Smooth muscle cell (in vitro differentiated cells): ENCODE results near the gene TEX22. TPM values are rescaled to one million over a fixed set of nuclear protein-coding genes. Genes with fewer than 3 reads are reported as not detected.

Experiments used
- DNase-seq: peaks from one replicate; lab custom pipeline; 2025; ENCODE audit not compliant: unreplicated experiment; lab: John Stamatoyannopoulos, UW
- H2AFZ ChIP-seq: fragments of 200-600 bp; sonication (generic); 2 replicates; pipeline ENCODE4 v1.6.0; 2016; ENCODE audit warnings: antibody characterized with exemption, low read depth, mild to moderate bottlenecking
- H3F3A ChIP-seq: fragments of 200-600 bp; sonication (generic); 2 replicates; pipeline ENCODE4 v1.6.0; 2017; ENCODE audit warnings: antibody characterized with exemption, low read depth
- H3K27ac ChIP-seq: fragments of 200-600 bp; sonication (generic); 2 replicates; pipeline ENCODE4 v1.5.1; 2016; ENCODE audit warnings: low read depth, mild to moderate bottlenecking
- H3K27me3 ChIP-seq: fragments of 200-600 bp; sonication (generic); 2 replicates; pipeline ENCODE4 v1.6.1; 2016; ENCODE audit warnings: low read depth, mild to moderate bottlenecking
- H3K36me3 ChIP-seq: fragments of 200-600 bp; sonication (generic); 2 replicates; pipeline ENCODE4 v1.5.1; 2016; ENCODE audit warnings: low read depth
- H3K4me1 ChIP-seq: fragments of 200-600 bp; sonication (generic); 2 replicates; pipeline ENCODE4 v1.5.1; 2016; ENCODE audit warnings: low read depth
- H3K4me2 ChIP-seq: fragments of 200-600 bp; sonication (generic); 2 replicates; pipeline ENCODE4 v1.6.0; 2016; ENCODE audit warnings: mild to moderate bottlenecking
- H3K4me3 ChIP-seq: fragments of 200-600 bp; sonication (generic); 2 replicates; pipeline ENCODE4 v1.5.1; 2016; ENCODE audit warnings: mild to moderate bottlenecking
- H3K79me2 ChIP-seq: fragments of 200-600 bp; sonication (generic); 2 replicates; pipeline ENCODE4 v1.6.0; 2016; ENCODE audit warnings: low read depth, mild to moderate bottlenecking
- H3K9ac ChIP-seq: fragments of 200-600 bp; sonication (generic); 2 replicates; pipeline ENCODE4 v1.6.0; 2016; ENCODE audit warnings: low read depth
- H3K9me3 ChIP-seq: fragments of 200-600 bp; sonication (generic); replicated peaks from 2 replicates; pipeline ENCODE4 v1.5.1; 2016; ENCODE audit warnings: low read depth
- H4K20me1 ChIP-seq: fragments of 200-600 bp; sonication (generic); 2 replicates; pipeline ENCODE4 v1.6.0; 2016; ENCODE audit warnings: low read depth
- WGBS: methylation state at CpG from one replicate; pipeline ENCODE4 v1.1.7; 2016; ENCODE audit warnings: low lambda C conversion rate; 5-methylcytosine and 5-hydroxymethylcytosine counted together
- polyA plus RNA-seq: library from polyadenylated mRNA; unstranded; fragments of >200 nt; fragmentation: Nextera tagmentation; extraction: Ambion mirVana; gene quantifications from 2 replicates; pipeline ENCODE4 v1.2.1, GENCODE V29; 2016
- total RNA-seq: library from RNA; depleted of rRNA; stranded (reverse); fragments of >200 nt; gene quantifications from 2 replicates; pipeline ENCODE4 v1.2.3, GENCODE V29; 2014
- TF ChIP-seq, protein P1 (sequence below): fragments of 200-600 bp; sonication (generic); IDR thresholded peaks from 2 replicates; pipeline ENCODE4 v1.5.1; 2017; ENCODE audit warnings: borderline replicate concordance, mild to moderate bottlenecking, antibody characterized with exemption; ENCODE audit not compliant: insufficient read depth, poor library complexity, severe bottlenecking

Gene TEX22
- total and polyA plus RNA-seq, 2 experiments from 2014 or later: 0.09 to 0.93 TPM

DNA sequence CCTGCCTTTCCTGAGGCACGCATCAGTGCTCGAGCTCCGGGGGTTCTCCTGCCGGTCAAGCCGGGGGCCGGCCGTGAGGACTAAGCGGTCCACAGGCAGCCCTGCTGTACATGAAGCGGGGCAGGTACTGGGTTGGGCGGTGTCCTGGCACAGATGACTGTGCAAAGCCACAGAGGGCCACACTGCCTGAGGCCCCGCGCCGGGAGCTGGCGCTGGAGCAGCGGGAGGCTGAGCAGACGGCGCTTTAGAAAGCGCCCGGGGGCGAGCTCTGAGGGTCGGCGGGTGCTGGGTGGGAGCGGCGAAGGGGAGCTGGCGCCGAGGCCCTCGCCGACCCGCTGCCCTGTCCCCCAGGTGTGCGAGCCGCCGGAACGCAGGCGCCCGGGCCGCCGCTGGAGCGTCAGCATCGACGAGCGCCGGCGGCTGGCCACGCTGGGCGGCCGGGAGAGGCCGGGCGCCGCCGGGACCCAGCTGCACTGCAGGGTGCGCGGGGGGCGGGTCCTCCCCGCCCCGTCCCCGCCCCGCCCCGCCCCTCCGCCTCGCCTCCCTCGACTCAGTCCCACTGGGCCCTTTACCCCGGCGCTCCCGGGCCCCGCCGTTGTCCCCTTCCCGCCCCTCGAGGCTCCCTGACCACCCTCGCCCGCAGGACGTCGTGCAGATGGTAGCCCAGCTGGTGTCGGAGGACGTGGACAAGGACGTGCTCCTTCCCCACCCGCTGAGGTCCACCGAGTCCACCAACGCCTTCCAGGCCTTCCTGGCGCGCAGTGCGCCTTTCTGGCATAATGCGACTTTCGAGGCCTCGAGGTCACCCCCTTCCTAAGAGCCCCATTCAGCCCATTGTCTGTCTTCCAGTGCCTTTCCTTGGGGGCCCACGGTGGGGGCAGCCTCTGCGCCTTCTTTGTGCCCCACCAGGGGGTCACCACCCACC is 12.9 kb downstream of the TEX22 start:
- Histone ChIP-seq H3K27me3 (peaks cover 14% of the 10 kb centered on the region), H3K9ac (no peak overlapping the region), H3K4me2 (peak overlapping the region; percentile 85), H3K4me1 (peaks cover 10% of the 10 kb centered on the region), H3K9me3 (no peaks in the 10 kb centered on the region), H3F3A (peaks cover 7% of the 10 kb centered on the region), H4K20me1 (no peaks in the 10 kb centered on the region), H3K79me2 (no peaks in the 10 kb centered on the region), H3K4me3 (peak overlapping the region; percentile 42), H3K36me3 (no peaks in the 10 kb centered on the region), H3K27ac (no peak overlapping the region), H2AFZ (no peak overlapping the region)
- TF ChIP-seq, protein P1, sequence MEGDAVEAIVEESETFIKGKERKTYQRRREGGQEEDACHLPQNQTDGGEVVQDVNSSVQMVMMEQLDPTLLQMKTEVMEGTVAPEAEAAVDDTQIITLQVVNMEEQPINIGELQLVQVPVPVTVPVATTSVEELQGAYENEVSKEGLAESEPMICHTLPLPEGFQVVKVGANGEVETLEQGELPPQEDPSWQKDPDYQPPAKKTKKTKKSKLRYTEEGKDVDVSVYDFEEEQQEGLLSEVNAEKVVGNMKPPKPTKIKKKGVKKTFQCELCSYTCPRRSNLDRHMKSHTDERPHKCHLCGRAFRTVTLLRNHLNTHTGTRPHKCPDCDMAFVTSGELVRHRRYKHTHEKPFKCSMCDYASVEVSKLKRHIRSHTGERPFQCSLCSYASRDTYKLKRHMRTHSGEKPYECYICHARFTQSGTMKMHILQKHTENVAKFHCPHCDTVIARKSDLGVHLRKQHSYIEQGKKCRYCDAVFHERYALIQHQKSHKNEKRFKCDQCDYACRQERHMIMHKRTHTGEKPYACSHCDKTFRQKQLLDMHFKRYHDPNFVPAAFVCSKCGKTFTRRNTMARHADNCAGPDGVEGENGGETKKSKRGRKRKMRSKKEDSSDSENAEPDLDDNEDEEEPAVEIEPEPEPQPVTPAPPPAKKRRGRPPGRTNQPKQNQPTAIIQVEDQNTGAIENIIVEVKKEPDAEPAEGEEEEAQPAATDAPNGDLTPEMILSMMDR: no peak
- WGBS: 25% methylated on average over 52 of the region's 86 CpGs
- DNase-seq: no peak

DNA sequence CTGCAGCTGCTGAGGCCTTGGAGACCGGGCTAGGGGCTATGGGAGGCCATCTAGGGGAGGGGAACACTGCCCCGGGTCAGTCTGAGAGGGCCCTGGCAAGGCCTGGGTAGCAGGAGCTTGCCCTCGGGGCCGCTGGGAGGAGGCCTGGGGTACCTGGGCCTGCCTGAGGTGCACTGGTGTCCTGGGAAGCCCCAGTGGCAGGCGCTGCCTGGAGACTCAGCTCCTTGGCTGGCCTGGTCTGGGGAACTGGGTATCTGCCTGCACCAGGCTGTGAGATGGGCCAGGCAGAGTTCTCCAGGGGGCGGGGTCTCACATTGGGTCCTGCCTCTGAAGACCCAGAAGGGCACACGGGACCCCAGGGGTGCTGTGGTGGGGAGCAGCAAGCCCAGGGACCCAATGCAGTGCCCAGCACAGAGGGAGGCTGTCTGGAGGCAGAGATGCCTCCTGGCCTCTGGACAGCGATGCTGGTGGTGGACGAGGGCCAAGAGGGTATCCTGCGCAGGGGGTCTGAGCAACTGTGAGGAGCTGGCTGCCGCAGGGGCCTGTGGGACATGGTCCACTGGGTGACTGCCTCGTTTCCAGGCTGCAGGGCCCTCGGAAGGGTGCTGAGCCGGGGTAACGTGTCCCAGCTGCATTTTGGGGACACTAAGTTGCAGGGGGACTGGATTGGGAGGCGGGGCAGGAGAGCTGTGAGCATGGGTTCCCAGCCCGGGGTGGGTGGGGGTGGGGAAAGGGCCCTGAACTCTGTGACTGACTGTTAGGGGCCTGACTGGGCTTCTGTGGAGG is 13.8 kb downstream of the TEX22 start:
- no peaks in the 10 kb centered on the region for H3K36me3 ChIP-seq
- DNase-seq: no peak
- no peak overlapping the region for H3K27ac ChIP-seq
- peak overlapping the region; percentile 85 for H3K4me2 ChIP-seq
- H4K20me1 ChIP-seq: no peaks in the 10 kb centered on the region
- TF ChIP-seq, protein P1: no peak
- H3K4me3 ChIP-seq: no peak overlapping the region
- 85% methylated on average over 15 of the region's 17 CpGs for WGBS
- H3K9ac ChIP-seq: no peak overlapping the region
- H3K79me2 ChIP-seq: no peaks in the 10 kb centered on the region
- no peak overlapping the region for H2AFZ ChIP-seq
- H3K27me3 ChIP-seq: peaks cover 14% of the 10 kb centered on the region
- H3K4me1 ChIP-seq: peaks cover 10% of the 10 kb centered on the region
- no peaks in the 10 kb centered on the region for H3K9me3 ChIP-seq
- peaks cover 7% of the 10 kb centered on the region for H3F3A ChIP-seq

DNA sequence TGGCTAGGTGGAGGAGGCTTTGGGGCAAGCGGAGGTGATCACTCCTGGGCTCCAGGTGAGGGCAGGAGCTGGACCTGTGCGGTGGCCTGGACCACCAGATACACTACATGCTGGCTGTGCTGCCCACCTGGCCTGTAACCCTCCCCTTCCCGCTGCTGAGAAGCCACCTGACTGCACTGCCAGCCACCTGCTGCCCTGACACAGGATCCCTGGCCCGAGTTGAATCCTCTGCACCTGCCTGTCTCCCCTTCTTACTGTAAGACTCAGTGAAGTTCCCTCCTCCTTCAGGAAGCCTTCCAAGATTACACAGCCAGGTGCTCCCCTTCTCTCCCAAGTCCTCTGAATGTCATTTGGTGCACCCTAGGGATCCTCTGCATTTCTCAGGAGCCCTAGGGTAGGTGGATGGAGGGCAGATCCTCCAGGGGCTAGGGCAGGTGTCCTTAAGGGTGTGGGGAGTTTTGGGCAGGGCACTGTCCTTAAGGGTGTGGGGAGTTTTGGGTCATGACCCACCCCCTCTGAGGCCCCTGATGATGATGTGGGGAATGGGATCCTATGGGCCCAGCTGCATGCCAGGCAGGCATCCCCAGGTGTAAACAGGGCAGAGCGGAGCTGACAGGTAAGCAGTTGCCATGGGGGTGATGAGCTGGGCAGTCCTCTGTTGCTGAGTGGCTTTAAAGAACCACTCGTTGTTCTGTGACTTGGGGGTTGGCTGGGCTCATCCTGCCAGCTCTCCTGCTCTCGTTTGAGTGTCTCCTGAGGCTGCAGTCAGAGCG is 14.6 kb downstream of the TEX22 start:
- H3K27ac ChIP-seq: no peak overlapping the region
- 83% methylated on average over 7 of the region's 8 CpGs for WGBS
- TF ChIP-seq, protein P1: no peak

More for the DNA sequence above, 14.6 kb downstream of the TEX22 start:
- Histone ChIP-seq H3K9me3 (no peaks in the 10 kb centered on the region), H3K4me1 (peaks cover 10% of the 10 kb centered on the region), H3K79me2 (no peaks in the 10 kb centered on the region), H3K4me2 (no peak overlapping the region), H3K36me3 (no peaks in the 10 kb centered on the region), H3K27me3 (peaks cover 14% of the 10 kb centered on the region), H3F3A (peaks cover 7% of the 10 kb centered on the region), H3K4me3 (no peak overlapping the region), H3K9ac (no peak overlapping the region), H4K20me1 (no peaks in the 10 kb centered on the region), H2AFZ (no peak overlapping the region)
- no peak for DNase-seq
